Measurements from ENCODE around the gene POU4F1.
"Not testable (repeated sequence)": the region's sequence is repeated elsewhere in the genome, so short reads cannot be mapped to it uniquely, and the experiment has no call there.

The POU4F1 gene, protein sequence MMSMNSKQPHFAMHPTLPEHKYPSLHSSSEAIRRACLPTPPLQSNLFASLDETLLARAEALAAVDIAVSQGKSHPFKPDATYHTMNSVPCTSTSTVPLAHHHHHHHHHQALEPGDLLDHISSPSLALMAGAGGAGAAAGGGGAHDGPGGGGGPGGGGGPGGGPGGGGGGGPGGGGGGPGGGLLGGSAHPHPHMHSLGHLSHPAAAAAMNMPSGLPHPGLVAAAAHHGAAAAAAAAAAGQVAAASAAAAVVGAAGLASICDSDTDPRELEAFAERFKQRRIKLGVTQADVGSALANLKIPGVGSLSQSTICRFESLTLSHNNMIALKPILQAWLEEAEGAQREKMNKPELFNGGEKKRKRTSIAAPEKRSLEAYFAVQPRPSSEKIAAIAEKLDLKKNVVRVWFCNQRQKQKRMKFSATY

DNA sequence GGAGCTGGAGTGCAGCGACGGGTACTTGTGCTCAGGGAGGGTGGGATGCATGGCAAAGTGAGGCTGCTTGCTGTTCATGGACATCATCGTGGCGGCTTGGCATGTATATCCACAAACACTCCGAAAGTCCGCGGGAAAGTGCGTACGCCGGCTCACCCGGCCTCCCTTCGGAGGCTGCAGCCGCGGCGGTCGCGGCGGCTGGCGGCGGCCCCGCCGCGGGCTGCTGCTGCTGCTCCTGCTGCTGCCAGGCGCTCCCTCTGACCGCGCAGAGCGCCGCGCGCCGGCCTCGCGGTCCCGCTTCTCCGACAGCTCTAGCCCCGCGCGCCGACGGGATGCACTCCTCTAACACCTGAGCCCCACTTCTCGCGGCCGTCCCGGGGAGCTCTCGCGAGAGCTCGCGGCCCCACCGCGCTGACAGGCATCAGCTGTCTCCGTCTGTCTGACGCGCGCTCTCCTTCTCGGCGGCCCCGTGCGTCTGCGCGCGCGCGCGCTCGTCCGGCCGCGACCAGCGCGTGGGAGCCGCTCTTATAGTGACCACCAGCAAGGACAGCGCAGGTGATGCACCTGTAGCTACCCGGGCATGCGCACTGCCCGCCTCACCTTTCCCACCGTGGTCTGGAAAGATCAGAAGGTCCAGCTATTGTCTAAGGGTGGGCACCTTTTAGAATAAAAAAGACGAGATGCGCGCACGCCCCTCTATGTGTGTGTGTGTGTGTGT, at the start of gene POU4F1:
Gene POU4F1 (minus strand): TSS at position 313 of the 718 bp plus-strand sequence. CDS start 226 bp downstream, at position 87.
- H3K4me3 ChIP-seq (replicated peaks; ENCODE audit: low read depth, low read length): 0 out of 2 replicates have a peak within 1 kb of the TSS, but pooled peaks have one; percentile 9
- TF ChIP-seq, protein P1, sequence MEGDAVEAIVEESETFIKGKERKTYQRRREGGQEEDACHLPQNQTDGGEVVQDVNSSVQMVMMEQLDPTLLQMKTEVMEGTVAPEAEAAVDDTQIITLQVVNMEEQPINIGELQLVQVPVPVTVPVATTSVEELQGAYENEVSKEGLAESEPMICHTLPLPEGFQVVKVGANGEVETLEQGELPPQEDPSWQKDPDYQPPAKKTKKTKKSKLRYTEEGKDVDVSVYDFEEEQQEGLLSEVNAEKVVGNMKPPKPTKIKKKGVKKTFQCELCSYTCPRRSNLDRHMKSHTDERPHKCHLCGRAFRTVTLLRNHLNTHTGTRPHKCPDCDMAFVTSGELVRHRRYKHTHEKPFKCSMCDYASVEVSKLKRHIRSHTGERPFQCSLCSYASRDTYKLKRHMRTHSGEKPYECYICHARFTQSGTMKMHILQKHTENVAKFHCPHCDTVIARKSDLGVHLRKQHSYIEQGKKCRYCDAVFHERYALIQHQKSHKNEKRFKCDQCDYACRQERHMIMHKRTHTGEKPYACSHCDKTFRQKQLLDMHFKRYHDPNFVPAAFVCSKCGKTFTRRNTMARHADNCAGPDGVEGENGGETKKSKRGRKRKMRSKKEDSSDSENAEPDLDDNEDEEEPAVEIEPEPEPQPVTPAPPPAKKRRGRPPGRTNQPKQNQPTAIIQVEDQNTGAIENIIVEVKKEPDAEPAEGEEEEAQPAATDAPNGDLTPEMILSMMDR (IDR thresholded peaks at IDR 0.05; ENCODE audit: low read depth, low read length, missing control alignments): no peak
- DNase-seq (ENCODE audit: extremely low read depth, low read depth): no peak

- DNase-seq (ENCODE audit: extremely low read depth, low read depth): no peak
- TF ChIP-seq, protein P1 (IDR thresholded peaks at IDR 0.05; ENCODE audit: low read depth, low read length, missing control alignments): no peak
- no peak overlapping the region for H3K4me3 ChIP-seq (replicated peaks; ENCODE audit: low read depth, low read length)
Measured at GRCh38 chr13:78652651-78653050, 49.3 kb upstream of the POU4F1 start.

DNA sequence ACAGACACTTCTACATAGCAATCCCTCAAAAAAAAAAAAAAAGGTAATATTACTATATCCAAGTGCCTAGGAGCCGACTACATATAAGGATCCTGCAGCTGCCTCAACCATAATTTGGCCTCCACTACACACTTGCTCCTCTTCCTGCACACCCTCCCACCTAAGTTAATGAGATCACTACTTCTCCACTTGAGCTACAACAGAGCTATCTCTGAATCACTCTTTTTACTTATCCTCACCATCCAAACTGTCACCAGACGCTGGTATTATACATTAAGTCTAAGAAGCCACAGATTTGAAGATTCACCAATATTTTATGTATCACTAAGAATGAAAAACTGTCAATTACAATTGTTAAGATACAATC, 47.3 kb upstream of the POU4F1 start:
- no peak for DNase-seq (ENCODE audit: extremely low read depth, low read depth)
- H3K4me3 ChIP-seq (replicated peaks; ENCODE audit: low read depth, low read length): no peak overlapping the region

GRCh38 chr13:78649997-78650716, 46.8 kb upstream of the POU4F1 start:
- H3K4me3 ChIP-seq (replicated peaks; ENCODE audit: low read depth, low read length): no peak overlapping the region
- TF ChIP-seq, protein P1 (IDR thresholded peaks at IDR 0.05; ENCODE audit: low read depth, low read length, missing control alignments): no peak
- no peak for DNase-seq (ENCODE audit: extremely low read depth, low read depth)

More for the DNA sequence above, 47.3 kb upstream of the POU4F1 start:
- TF ChIP-seq, protein P1 (IDR thresholded peaks at IDR 0.05; ENCODE audit: low read depth, low read length, missing control alignments): no peak

GRCh38 chr13:78647109-78647678, 43.8 kb upstream of the POU4F1 start:
- not testable (repeated sequence) for H3K4me3 ChIP-seq (replicated peaks; ENCODE audit: low read depth, low read length); DNase-seq (ENCODE audit: extremely low read depth, low read depth)

DNA sequence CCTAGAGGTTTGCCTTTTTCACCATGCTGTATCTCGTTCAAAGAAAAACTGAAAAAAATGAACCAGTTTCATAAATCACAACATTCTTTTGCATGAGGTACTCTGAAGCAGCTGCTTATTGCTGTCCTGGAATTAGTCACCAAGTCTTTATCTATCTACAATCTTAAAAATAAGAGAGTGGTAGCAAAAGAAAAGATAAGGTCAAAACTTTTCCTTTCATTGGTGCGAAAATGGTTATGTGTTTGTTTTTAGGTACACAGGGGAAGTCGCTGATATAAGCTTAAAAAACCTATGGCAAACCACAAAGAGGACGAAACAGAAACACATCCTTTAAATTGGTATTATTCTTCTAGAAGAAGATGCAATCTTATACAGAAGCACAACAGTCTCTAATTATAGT, 34.9 kb upstream of the POU4F1 start:
- no peak overlapping the region for H3K4me3 ChIP-seq (replicated peaks; ENCODE audit: low read depth, low read length)
- TF ChIP-seq, protein P1 (IDR thresholded peaks at IDR 0.05; ENCODE audit: low read depth, low read length, missing control alignments): no peak
- no peak for DNase-seq (ENCODE audit: extremely low read depth, low read depth)
